ENCODE results near the gene C18orf32. TPM values are rescaled to one million over a fixed set of nuclear protein-coding genes. Genes with fewer than 3 reads are reported as not detected.

The C18orf32 gene
- total and polyA plus RNA-seq, 2 of the 8 experiments (the other 6 are each of a cell fraction or from before 2014, with no cell fraction given), result 17.3 to 20.1 TPM

DNA sequence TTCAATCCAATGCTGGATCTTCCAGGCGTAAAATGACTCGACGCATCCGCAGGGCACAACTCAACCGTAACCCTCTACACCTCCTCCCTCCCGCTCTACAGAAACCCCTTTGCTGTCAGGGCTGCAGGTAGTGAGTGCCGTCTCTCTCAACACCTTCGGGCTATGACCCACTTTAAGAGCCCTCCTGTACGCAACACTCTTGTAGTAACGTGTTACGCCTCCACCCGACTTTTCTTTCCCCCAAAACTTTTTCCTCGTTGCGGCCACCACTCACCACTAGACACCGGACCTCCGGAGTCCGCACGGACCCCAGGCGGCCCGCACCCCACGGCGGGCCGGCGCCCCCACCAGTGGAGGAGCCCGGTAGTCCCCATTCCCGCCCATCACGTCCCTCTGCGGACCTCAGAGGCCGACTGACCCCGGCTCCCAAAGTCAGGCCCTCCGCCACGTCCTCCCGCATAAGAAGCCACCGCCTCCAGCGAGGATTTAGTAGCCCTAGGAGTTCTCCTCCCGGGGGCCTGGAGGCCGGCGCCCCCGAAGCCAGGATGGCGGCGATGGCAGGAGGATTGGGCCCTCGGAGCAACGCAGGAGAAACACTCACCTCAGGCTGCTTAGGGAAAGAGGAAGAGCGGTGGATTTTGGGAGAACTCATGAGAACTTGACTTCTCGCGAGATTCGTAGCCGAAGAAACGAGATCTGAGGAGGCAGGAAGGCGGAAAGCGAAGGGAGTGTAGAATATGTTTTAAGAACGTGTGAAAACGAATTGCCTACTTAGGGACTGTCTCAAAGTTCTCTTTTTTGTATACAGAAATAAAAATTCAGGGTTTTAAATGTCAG, 5.0 kb upstream of the C18orf32 start, which contains the start of gene RPL17 (continued):
- peak; percentile 100 for TF ChIP-seq TAF7 (optimal IDR thresholded peaks at IDR 0.05; ENCODE audit: borderline replicate concordance, low read depth, low read length)
- TF ChIP-seq CEBPB (IDR thresholded peaks at IDR 0.05; ENCODE audit: low read depth, low read length), result no peak
- TF ChIP-seq SP2 (IDR thresholded peaks at IDR 0.05; ENCODE audit: low read length), result no peak
- no peak for TF ChIP-seq SIX5 (IDR thresholded peaks at IDR 0.05; ENCODE audit: low read depth, low read length)
- TF ChIP-seq TEAD4 (IDR thresholded peaks at IDR 0.05; ENCODE audit: low read depth, low read length), result no peak
- no peak for TF ChIP-seq SRF (IDR thresholded peaks at IDR 0.05; ENCODE audit: low read depth, low read length)
- TF ChIP-seq RNF2 (IDR thresholded peaks at IDR 0.05; ENCODE audit: borderline replicate concordance, low read depth, low read length, missing control alignments, poor library complexity, severe bottlenecking), result no peak
- TF ChIP-seq, protein P1, sequence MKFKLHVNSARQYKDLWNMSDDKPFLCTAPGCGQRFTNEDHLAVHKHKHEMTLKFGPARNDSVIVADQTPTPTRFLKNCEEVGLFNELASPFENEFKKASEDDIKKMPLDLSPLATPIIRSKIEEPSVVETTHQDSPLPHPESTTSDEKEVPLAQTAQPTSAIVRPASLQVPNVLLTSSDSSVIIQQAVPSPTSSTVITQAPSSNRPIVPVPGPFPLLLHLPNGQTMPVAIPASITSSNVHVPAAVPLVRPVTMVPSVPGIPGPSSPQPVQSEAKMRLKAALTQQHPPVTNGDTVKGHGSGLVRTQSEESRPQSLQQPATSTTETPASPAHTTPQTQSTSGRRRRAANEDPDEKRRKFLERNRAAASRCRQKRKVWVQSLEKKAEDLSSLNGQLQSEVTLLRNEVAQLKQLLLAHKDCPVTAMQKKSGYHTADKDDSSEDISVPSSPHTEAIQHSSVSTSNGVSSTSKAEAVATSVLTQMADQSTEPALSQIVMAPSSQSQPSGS (IDR thresholded peaks at IDR 0.05; ENCODE audit: low read length), result peak; percentile 34; the same call in 1 of the 2 replicates
- TF ChIP-seq MAFK (IDR thresholded peaks at IDR 0.05; ENCODE audit: low read depth, low read length), result no peak
- TF ChIP-seq, protein P2, sequence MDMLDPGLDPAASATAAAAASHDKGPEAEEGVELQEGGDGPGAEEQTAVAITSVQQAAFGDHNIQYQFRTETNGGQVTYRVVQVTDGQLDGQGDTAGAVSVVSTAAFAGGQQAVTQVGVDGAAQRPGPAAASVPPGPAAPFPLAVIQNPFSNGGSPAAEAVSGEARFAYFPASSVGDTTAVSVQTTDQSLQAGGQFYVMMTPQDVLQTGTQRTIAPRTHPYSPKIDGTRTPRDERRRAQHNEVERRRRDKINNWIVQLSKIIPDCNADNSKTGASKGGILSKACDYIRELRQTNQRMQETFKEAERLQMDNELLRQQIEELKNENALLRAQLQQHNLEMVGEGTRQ (IDR thresholded peaks at IDR 0.05; ENCODE audit: low read length), result no peak
- no peak for TF ChIP-seq CBX5 (IDR thresholded peaks at IDR 0.05; ENCODE audit: low read depth, low read length)
- peak; percentile 98 for TF ChIP-seq BRCA1 (IDR thresholded peaks at IDR 0.05; ENCODE audit: low read depth, low read length)
- no peak for TF ChIP-seq KDM5A (IDR thresholded peaks at IDR 0.05; ENCODE audit: low read length)
- TF ChIP-seq, protein P3, sequence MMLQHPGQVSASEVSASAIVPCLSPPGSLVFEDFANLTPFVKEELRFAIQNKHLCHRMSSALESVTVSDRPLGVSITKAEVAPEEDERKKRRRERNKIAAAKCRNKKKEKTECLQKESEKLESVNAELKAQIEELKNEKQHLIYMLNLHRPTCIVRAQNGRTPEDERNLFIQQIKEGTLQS (IDR thresholded peaks at IDR 0.05; ENCODE audit: insufficient read depth, low read depth, low read length), result 0 out of 2 replicates have a peak, but pooled peaks have one; percentile 12
- no peak for TF ChIP-seq GABPA (IDR thresholded peaks at IDR 0.05; ENCODE audit: borderline replicate concordance, insufficient read depth, low read length)
- TF ChIP-seq TBP (IDR thresholded peaks at IDR 0.05; ENCODE audit: low read depth, low read length), result peak; percentile 97
- TF ChIP-seq ASH2L (IDR thresholded peaks at IDR 0.05; ENCODE audit: low read length), result peak; percentile 46
- TF ChIP-seq POLR2A (IDR thresholded peaks at IDR 0.05; ENCODE audit: control extremely low read depth in 1 of 2, low read depth in 2 of 2, low read length in 2 of 2), result peak; percentile 93 to 96
- peak; percentile 80; the same call in 1 of the 2 replicates for TF ChIP-seq JUND (IDR thresholded peaks at IDR 0.05; ENCODE audit: low read length)
- no peak for TF ChIP-seq SUZ12 (IDR thresholded peaks at IDR 0.05; ENCODE audit: low read length)
- 0 out of 3 replicates have a peak, but pooled peaks of 1 of the 2 experiments have one; percentile 25 for TF ChIP-seq EP300 (IDR thresholded peaks at IDR 0.05; ENCODE audit: borderline replicate concordance in 1 of 2, low read depth in 2 of 2, low read length in 2 of 2)
